Ecto neural progenitor cell (in vitro differentiated cells): Measurements from ENCODE around the gene CEACAM16.
A peak's percentile ranks its signal among the peaks of the same experiment; 100 is the strongest.
"Not testable (repeated sequence)": the region's sequence is repeated elsewhere in the genome, so short reads cannot be mapped to it uniquely, and the experiment has no call there.

ENCODE experiments used
- DNase-seq: peaks from one replicate; pipeline ENCODE4 v3.0.0-alpha.2; 2018; ENCODE audit warnings: low spot score

Gene CEACAM16

DNA sequence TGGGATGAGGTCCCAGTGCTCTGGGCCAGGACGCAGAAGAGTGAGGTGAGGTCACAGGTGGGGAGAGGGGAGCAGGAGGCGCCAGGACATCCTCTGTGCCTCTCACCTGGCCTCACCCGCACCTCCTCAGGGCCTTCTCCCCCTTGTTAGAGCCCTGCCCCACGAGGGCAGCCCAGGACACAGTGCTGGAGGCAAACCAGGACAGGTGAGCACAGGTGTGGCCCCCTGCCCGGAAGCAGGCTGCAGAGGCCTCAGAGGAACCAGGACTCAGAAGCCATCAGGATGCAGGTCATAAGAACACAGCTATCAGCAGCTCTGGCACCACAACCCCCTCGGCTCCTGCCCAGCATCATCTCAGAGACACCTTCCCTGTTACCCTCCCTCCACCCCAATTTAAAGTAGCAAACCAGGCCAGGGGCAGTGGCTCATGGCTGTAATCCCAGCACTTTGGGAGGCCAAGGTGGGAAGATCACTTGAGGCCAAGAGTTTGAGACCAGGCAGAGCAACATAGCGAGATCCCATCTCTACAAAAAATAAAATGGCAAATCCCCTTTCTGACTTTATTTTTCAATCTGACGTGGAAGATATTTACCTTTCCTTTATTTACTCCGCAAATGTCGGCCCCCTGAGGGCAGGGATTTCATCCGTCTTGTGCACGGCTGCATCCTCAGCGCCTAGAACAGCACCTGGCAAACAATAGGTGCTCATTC lies at the start of gene CEACAM16:
Gene CEACAM16 (plus strand): TSS at position 660 of the 710 bp plus-strand sequence. CDS start 2,306 bp downstream, outside the sequence.
- DNase-seq = no peak

DNA sequence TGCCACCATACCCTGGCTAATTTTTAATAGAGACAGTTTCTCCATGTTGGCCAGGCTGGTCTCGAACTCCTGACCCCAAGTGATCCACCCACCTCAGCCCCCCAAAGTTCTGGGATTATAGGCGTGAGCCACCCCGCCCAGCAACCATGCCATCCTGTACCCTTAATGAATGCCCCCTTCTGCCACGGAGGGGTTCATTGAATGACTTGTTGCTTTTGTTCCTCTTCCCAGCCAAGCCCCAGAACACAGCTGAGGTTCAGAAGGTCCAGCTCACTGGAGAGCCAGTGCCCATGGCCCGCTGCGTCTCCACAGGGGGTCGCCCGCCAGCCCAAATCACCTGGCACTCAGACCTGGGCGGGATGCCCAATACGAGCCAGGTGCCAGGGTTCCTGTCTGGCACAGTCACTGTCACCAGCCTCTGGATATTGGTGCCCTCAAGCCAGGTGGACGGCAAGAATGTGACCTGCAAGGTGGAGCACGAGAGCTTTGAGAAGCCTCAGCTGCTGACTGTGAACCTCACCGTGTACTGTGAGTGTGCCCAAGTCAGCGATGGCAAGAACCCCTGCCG lies 49.3 kb upstream of the CEACAM16 start:
- no peak for DNase-seq

DNA sequence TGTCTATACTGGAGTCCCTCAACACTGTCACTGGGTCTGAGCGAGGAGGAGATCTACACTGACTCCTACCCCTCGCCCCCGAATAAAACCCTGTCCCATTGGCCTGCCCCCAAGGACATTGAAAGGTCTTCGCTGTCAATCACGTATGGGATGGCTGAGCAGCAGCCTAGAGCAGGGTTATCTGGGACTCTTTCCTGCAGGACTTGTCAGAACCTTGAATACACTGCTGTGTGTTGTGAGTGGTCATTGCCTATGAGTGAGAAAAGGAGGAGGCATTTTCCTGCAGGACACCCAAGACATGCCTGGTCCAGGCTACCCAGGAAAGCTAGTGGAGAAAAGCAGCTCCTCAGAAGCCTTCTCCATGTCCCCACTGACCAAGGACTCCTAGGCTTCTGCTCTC lies 45.6 kb upstream of the CEACAM16 start:
- DNase-seq = no peak

GRCh38 chr19:44653977-44654774 lies 44.8 kb upstream of the CEACAM16 start:
- DNase-seq = peak; percentile 70

DNA sequence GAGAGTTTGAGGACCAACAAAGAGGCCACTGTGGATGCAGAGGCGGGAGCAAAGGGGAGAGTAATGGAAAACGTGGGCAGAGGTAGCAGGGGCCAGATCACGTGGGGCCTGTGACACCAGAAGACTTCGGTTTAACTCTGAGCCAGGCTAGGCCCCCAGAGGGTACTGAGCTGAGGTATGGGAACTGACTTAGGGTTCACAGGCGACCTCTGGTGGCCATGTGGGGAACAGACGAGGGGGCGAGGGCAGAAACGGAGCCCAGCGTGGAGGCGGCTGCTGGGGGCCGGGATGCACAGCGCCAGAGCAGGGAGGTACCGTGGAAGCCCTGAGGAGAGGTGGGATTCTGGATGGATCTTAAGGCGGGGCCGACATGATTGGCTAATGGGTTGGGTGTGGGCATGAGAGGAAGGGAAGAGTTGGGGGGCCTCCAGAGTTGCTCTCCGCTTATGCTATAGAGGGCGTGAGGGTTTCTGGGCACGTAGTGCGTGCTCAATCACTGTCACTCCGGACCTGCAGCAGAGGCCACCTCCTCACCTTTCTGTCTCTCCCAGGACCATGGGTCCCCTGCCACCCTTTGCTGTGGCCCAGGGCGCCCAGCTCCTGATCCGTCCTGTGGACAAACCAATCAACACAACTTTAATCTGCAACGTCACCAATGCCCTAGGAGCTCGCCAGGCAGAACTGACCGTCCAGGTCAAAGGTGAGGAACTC lies 41.6 kb upstream of the CEACAM16 start:
- DNase-seq = peak; percentile 83

GRCh38 chr19:44658069-44658733 lies 40.8 kb upstream of the CEACAM16 start:
- no peak for DNase-seq

GRCh38 chr19:44660081-44660480 lies 38.9 kb upstream of the CEACAM16 start:
- DNase-seq = no peak

DNA sequence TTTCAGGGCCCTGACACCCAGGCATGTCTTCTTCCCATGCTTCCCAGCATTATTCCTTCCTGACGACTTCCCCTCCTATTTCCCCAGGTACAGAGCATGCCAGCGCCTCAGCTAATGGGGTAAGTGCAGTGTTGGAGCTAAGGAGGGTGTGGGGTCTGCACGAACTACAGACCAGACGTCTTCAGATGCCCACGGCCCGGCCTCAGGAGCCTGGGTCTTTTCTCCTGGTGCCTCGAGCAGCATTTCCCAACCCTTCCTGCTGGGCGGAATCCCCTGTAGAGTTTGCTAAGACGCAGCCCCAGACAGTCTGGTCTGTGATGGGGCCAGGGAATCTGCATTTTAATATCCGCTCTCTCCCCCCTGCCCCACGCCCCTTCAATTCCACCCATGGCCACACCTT lies 37.7 kb upstream of the CEACAM16 start:
- DNase-seq = no peak

DNA sequence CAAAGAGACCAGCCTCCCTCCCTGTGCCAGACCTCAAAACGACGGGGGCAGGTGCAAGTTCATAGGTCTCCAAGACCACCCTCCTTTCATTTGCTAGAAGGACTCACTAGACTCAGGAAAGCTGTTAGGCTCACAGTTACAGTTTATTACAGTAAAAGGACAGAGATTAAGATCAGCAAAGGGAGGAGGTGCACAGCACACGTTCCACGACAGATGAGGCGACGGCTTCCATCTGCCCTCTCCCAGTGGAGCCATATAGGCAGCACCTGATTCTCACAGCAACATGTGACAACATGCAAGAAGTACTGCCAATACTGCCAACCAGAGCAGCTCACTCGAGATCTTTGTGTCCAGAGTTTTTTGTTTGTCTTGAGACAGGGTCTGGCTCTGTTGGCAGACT lies 37.0 kb upstream of the CEACAM16 start:
- no peak for DNase-seq

GRCh38 chr19:44662691-44663385 lies 36.1 kb upstream of the CEACAM16 start:
- no peak for DNase-seq

DNA sequence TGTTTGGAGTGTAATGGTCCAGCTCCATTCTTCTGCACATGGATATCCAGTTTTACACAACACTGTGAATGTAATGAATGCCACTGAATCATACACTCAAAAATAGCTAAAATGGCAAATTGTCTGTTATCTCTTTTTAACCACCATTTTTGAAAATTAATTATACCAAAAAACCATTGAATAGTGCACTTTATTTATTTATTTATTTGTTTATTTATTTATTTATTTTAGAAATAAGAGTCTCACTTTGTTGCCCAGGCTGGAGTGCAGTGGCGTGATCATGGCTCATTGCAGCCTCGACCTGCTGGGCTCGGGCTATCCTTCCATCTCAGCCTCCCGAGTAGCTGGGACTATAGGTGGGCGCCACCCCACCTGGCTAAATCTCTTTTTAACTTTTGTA lies 35.0 kb upstream of the CEACAM16 start:
- no peak for DNase-seq

- DNase-seq = no peak
Observed at GRCh38 chr19:44664976-44665375, 34.0 kb upstream of the CEACAM16 start.

DNA sequence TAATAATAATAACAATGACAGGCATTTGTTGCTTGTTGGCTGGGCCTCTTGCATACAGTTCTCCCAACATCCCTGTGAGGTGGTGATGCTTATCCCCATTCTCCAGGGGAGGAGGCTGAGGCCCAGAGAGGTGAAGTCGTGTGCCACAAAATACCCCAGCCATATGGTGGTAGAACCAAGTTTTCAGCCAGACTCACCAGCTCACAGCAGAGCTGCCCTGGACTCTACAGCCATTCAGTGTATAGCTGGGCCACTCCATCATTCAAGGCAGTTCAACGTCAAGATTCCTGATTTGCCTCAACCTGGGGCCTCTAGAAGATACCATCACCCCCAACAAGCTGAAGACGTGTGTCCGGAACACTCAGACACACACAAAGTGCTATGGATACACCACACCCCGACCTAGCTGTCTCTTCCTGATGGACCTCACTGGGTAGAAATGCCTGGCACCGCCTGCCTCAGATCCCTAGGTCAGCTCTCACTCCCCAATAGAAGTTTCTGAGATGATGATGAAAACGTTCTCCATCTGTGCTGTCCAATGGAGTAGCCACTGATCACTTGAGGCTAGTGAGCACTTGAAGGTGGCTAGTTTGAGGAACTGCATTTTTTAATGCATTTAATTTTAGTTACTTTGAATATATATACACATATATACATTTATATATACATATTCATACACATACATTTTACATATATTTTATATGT lies 31.9 kb upstream of the CEACAM16 start:
- DNase-seq = no peak

- no peak for DNase-seq
Observed at GRCh38 chr19:44668985-44669764, 29.8 kb upstream of the CEACAM16 start.

- not testable (repeated sequence) for DNase-seq
Observed at GRCh38 chr19:44670027-44670426, 28.9 kb upstream of the CEACAM16 start.

- no peak for DNase-seq
Observed at GRCh38 chr19:44671400-44671799, 27.6 kb upstream of the CEACAM16 start, which contains the start of gene CEACAM19. CEACAM19 (plus strand) TSS chr19:44671482; CDS start chr19:44671932, 450 bp downstream.

DNA sequence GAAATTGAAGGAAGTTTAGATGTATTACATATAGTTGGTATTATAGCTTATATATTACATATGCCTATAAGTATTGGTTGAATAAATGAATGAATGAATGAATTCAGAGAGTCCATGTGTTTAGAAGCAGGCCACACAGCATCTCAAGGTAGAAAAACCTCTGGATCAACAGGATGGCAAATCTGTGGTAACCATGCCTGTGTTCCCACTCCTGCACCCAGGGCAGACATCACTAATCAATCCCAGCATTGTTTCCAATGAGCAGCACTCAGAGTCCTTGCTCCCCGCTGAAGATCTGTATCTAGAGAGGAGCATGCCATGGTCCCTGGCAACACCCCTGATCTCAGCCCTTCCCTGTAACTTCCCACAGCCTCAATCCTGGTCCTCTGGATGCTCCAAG lies 26.7 kb upstream of the CEACAM16 start:
- DNase-seq = no peak

DNA sequence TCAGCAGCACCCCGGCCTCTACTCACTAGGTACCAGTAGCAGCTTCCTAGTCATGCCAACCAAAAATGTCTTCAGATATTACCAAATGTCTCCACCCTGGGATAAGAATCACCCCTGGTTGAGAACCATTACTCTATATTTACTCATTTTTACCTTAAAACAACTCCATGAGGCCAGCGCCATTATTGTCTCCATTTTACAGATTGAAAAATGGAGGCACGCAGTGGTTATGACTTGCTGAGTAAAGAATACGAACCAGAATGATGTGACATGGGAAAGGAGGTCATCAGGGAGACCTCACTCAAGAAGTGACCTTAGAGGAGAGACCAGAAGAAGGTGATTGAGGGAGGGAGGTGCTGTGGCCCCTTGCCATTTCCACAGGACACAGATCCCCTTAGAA lies 25.4 kb upstream of the CEACAM16 start:
- no peak for DNase-seq

- no peak for DNase-seq
Observed at GRCh38 chr19:44675521-44675920, 23.4 kb upstream of the CEACAM16 start.
